ENCODE data around the gene YBX1. TPM values are rescaled to one million over a fixed set of nuclear protein-coding genes. Genes with fewer than 3 reads are reported as not detected.
"Not testable (repeated sequence)": the region's sequence is repeated elsewhere in the genome, so short reads cannot be mapped to it uniquely, and the experiment has no call there.

The YBX1 gene
- total RNA-seq, 3 donors from 2014 or later (not counting 1 experiment from before 2014, with no cell fraction given) = 239 to 305 (median 279) TPM

DNA sequence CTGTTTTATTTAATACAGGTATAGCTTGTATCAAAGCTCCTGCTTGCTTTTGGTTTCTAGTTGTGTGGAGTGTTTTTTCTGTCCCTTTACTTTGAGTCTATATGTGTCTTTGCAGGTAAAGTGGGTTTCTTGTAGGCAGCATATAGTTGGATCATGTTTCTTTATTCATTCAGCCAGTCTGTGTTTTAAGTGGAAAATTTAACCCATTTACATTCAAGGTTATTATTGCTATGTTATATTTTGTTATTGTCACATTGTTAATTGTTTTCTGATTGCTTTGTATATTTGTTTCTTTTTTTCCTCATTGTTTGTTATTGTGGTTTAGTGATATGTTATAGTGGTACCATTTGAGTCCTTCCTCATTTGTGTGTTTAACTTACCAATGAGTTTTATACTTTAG, 31.1 kb downstream of the YBX1 start:
- no peaks in the 10 kb centered on the region for H3K27me3 Mint-ChIP-seq (ENCODE audit: low read depth in 2 of 2)
- ATAC-seq = no peak
- H3K36me3 ChIP-seq (ENCODE audit: control insufficient read depth, insufficient read depth, low read length) = peaks cover 8% of the 10 kb centered on the region
- H3K4me1 ChIP-seq (ENCODE audit: control insufficient read depth, insufficient read depth, low read length) = no peaks in the 10 kb centered on the region
- H3K4me3 Mint-ChIP-seq = no peak overlapping the region
- TF ChIP-seq, protein P1, sequence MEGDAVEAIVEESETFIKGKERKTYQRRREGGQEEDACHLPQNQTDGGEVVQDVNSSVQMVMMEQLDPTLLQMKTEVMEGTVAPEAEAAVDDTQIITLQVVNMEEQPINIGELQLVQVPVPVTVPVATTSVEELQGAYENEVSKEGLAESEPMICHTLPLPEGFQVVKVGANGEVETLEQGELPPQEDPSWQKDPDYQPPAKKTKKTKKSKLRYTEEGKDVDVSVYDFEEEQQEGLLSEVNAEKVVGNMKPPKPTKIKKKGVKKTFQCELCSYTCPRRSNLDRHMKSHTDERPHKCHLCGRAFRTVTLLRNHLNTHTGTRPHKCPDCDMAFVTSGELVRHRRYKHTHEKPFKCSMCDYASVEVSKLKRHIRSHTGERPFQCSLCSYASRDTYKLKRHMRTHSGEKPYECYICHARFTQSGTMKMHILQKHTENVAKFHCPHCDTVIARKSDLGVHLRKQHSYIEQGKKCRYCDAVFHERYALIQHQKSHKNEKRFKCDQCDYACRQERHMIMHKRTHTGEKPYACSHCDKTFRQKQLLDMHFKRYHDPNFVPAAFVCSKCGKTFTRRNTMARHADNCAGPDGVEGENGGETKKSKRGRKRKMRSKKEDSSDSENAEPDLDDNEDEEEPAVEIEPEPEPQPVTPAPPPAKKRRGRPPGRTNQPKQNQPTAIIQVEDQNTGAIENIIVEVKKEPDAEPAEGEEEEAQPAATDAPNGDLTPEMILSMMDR (IDR thresholded peaks at IDR 0.05) = no peak
- no peak overlapping the region for H3K27ac Mint-ChIP-seq
- H3K4me3 ChIP-seq (ENCODE audit: low read length) = no peak overlapping the region
- H3K9me3 Mint-ChIP-seq = peaks cover 3 to 8% of the 10 kb centered on the region in 2 donors
- peaks cover 12% of the 10 kb centered on the region for H3K9me3 ChIP-seq (ENCODE audit: control insufficient read depth, insufficient read depth, low read length)
- peaks cover 4 to 13% of the 10 kb centered on the region in 2 donors for H3K4me1 Mint-ChIP-seq
- intact Hi-C loops (cut with micrococcal nuclease) = no loop called here
- no peak overlapping the region for H3K27ac ChIP-seq (ENCODE audit: low read length)
- H3K36me3 Mint-ChIP-seq = peaks cover 21% of the 10 kb centered on the region
- DNase-seq = no peak
- no peaks in the 10 kb centered on the region for H3K27me3 ChIP-seq (ENCODE audit: control insufficient read depth, insufficient read depth, low read length)

DNA sequence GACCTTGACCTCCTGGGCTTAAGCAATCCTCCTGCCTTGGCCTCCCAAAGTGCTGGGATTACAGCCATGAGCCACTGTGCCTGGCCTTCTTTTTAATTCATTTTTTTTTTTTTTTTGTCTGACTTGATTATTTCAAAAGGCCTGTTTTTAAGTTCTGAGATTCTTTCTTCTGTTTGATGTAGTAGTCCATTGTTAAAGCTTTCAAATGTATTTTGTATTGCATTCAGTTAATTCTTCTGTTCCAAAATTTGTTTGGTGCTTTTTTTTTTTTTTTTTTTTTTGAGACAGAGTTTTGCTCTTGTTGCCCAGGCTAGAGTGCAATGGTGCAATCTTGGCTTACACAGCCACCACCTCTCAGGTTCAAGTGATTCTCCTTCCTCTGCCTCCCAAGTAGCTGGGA, 32.2 kb downstream of the YBX1 start:
- H3K4me3 Mint-ChIP-seq; DNase-seq; H3K9me3 Mint-ChIP-seq; H3K27ac ChIP-seq (ENCODE audit: low read length); intact Hi-C loops (cut with micrococcal nuclease); H3K4me3 ChIP-seq (ENCODE audit: low read length); ATAC-seq; H3K27me3 Mint-ChIP-seq (ENCODE audit: low read depth in 2 of 2); H3K36me3 ChIP-seq (ENCODE audit: control insufficient read depth, insufficient read depth, low read length); H3K4me1 ChIP-seq (ENCODE audit: control insufficient read depth, insufficient read depth, low read length); H3K27me3 ChIP-seq (ENCODE audit: control insufficient read depth, insufficient read depth, low read length); H3K27ac Mint-ChIP-seq: not testable (repeated sequence)
- Mint-ChIP-seq H3K36me3 (peaks cover 21% of the 10 kb centered on the region), H3K4me1 (peaks cover 4 to 13% of the 10 kb centered on the region in 2 donors)
- H3K9me3 ChIP-seq (ENCODE audit: control insufficient read depth, insufficient read depth, low read length) = peaks cover 12% of the 10 kb centered on the region

DNA sequence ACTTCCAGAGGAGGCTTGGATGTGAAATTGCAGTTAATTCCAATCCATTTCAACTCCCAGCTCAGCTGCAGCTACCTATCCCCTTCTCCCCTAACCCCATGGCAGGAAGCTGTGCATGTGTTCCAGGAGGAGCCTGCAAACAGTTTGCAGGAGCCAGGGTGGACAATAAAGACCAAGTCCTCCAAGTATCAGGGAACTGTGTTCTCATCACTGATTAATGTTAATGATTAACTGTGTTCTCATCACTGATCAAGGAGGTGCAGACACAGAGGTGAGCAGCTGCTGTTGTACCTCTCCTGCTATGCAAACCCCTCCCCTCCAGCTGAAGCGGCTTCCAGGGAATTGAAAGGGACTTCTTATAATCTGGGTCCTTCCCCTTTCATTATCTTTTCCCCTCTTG, 38.6 kb downstream of the YBX1 start:
- 89% methylated on average over 1 of the region's 1 CpG for WGBS (ENCODE audit: insufficient coverage)
- H3K4me1 ChIP-seq (ENCODE audit: control insufficient read depth, insufficient read depth, low read length) = no peaks in the 10 kb centered on the region
- no peaks in the 10 kb centered on the region for H3K36me3 Mint-ChIP-seq
- H3K4me3 Mint-ChIP-seq = no peak overlapping the region
- no peaks in the 10 kb centered on the region for H3K27me3 ChIP-seq (ENCODE audit: control insufficient read depth, insufficient read depth, low read length)
- no peaks in the 10 kb centered on the region for H3K36me3 ChIP-seq (ENCODE audit: control insufficient read depth, insufficient read depth, low read length)
- intact Hi-C loops (cut with micrococcal nuclease) = no loop called here
- no peak overlapping the region for H3K27ac Mint-ChIP-seq
- H3K27me3 Mint-ChIP-seq (ENCODE audit: low read depth in 2 of 2) = no peaks in the 10 kb centered on the region
- ATAC-seq (no peak), DNase-seq (no peak)
- no peak overlapping the region for H3K27ac ChIP-seq (ENCODE audit: low read length)
- H3K9me3 Mint-ChIP-seq = no peaks in the 10 kb centered on the region
- H3K4me1 Mint-ChIP-seq = no peaks in the 10 kb centered on the region
- no peaks in the 10 kb centered on the region for H3K9me3 ChIP-seq (ENCODE audit: control insufficient read depth, insufficient read depth, low read length)
- H3K4me3 ChIP-seq (ENCODE audit: low read length) = no peak overlapping the region
- TF ChIP-seq, protein P1 (IDR thresholded peaks at IDR 0.05) = no peak

DNA sequence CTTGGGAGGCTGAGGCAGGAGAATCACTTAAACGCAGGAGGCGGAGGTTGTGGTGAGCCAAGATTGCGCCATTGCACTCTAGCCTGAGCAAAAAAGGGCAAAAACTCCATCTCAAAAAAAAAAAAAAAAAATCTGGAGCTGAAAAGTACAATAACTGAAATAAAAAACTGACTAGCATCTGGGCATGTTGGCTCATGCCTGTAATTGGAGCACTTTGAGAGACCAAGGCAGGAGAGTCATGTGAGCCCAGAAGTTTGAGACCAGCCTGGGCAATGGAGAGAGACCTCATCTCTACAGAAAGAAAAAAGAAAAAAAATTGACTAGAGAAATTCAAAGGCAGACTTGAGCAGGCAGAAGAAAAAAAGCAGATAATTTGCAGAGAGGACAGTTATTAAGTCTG, 39.7 kb downstream of the YBX1 start:
- DNase-seq (no peak), ATAC-seq (no peak)
- Mint-ChIP-seq H3K4me1 (no peaks in the 10 kb centered on the region), H3K36me3 (no peaks in the 10 kb centered on the region), H3K9me3 (no peaks in the 10 kb centered on the region), H3K27ac (no peak overlapping the region), H3K4me3 (no peak overlapping the region), H3K27me3 (ENCODE audit: low read depth in 2 of 2) (no peaks in the 10 kb centered on the region)
- TF ChIP-seq, protein P1 (IDR thresholded peaks at IDR 0.05) = no peak
- WGBS (ENCODE audit: insufficient coverage) = 95% methylated on average over 3 of the region's 3 CpGs
- Histone ChIP-seq H3K36me3 (ENCODE audit: control insufficient read depth, insufficient read depth, low read length) (no peaks in the 10 kb centered on the region), H3K27me3 (ENCODE audit: control insufficient read depth, insufficient read depth, low read length) (no peaks in the 10 kb centered on the region), H3K27ac (ENCODE audit: low read length) (no peak overlapping the region), H3K4me3 (ENCODE audit: low read length) (no peak overlapping the region), H3K9me3 (ENCODE audit: control insufficient read depth, insufficient read depth, low read length) (no peaks in the 10 kb centered on the region), H3K4me1 (ENCODE audit: control insufficient read depth, insufficient read depth, low read length) (no peaks in the 10 kb centered on the region)
- intact Hi-C loops (cut with micrococcal nuclease) = no loop called here

DNA sequence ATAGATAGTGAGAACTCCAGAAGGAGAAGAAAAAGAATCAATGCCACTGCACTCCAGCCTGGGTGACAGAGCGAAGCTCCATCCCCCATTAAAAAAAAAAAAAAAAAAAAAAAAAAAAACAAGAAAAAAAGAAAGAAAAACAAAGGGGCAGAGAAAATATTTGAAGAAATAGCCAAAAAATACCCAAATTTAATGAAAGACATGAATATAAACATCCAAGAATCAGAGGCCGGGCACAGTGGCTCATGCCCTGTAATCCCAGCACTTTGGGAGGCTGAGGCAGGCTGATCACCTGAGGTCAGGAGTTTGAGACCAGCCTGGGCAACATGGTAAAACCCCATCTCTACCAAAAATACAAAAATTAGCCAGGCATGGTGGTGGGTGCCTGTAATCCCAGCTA, 40.2 kb downstream of the YBX1 start:
- H3K9me3 ChIP-seq (ENCODE audit: control insufficient read depth, insufficient read depth, low read length); H3K4me1 Mint-ChIP-seq; H3K36me3 Mint-ChIP-seq; H3K36me3 ChIP-seq (ENCODE audit: control insufficient read depth, insufficient read depth, low read length); H3K27ac Mint-ChIP-seq; intact Hi-C loops (cut with micrococcal nuclease); H3K9me3 Mint-ChIP-seq; H3K4me3 ChIP-seq (ENCODE audit: low read length); H3K27me3 Mint-ChIP-seq (ENCODE audit: low read depth in 2 of 2); H3K4me3 Mint-ChIP-seq; DNase-seq; H3K27me3 ChIP-seq (ENCODE audit: control insufficient read depth, insufficient read depth, low read length); H3K4me1 ChIP-seq (ENCODE audit: control insufficient read depth, insufficient read depth, low read length); ATAC-seq; H3K27ac ChIP-seq (ENCODE audit: low read length): not testable (repeated sequence)
- WGBS (ENCODE audit: insufficient coverage) = 100% methylated on average over 1 of the region's 2 CpGs

Measured in natural killer cell (primary cell).